ENCODE measurements around the gene CDKL4. TPM values are rescaled to one million over a fixed set of nuclear protein-coding genes. Genes with fewer than 3 reads are reported as not detected.

The CDKL4 gene
- total and polyA plus RNA-seq, 2 of the 13 experiments (the other 11 are each of a cell fraction or from before 2014, with no cell fraction given), result 0.29 to 0.50 TPM

GRCh38 chr2:39227628-39228412 is 15.9 kb downstream of the CDKL4 start (continued):
- TF ChIP-seq ZNF337 (CRISPR knock-in tag; IDR thresholded peaks at IDR 0.05; ENCODE audit: borderline replicate concordance, low read depth), result no peak
- peak; percentile 16; the same call in 1 of the 2 replicates for TF ChIP-seq DNMT3B (CRISPR knock-in tag; conservative IDR thresholded peaks at IDR 0.05)
- TF ChIP-seq CENPX (CRISPR knock-in tag; IDR thresholded peaks at IDR 0.05), result no peak
- no peak for TF ChIP-seq ZEB1 (IDR thresholded peaks at IDR 0.05; ENCODE audit: insufficient replicate concordance, low read depth)
- no peak for TF ChIP-seq ZNF207 (IDR thresholded peaks at IDR 0.05; ENCODE audit: borderline replicate concordance)
- no peak for TF ChIP-seq ZNF549 (CRISPR knock-in tag; IDR thresholded peaks at IDR 0.05)
- TF ChIP-seq ZNF503 (CRISPR knock-in tag; IDR thresholded peaks at IDR 0.05), result no peak
- TF ChIP-seq SP140L (CRISPR knock-in tag; IDR thresholded peaks at IDR 0.05; ENCODE audit: borderline replicate concordance), result peak; percentile 45; the same call in 1 of the 2 replicates
- peak; percentile 56; the same call in 1 of the 2 replicates for TF ChIP-seq DRAP1 (CRISPR knock-in tag; IDR thresholded peaks at IDR 0.05)
- TF ChIP-seq ZNF776 (CRISPR knock-in tag; IDR thresholded peaks at IDR 0.05), result no peak
- no peak for TF ChIP-seq MYC (CRISPR knock-in tag; IDR thresholded peaks at IDR 0.05; ENCODE audit: borderline replicate concordance)
- TF ChIP-seq ZNF572 (CRISPR knock-in tag; IDR thresholded peaks at IDR 0.05), result no peak
- TF ChIP-seq ZIK1 (CRISPR knock-in tag; IDR thresholded peaks at IDR 0.05; ENCODE audit: borderline replicate concordance, low read depth), result no peak
- TF ChIP-seq ZNF569 (CRISPR knock-in tag; IDR thresholded peaks at IDR 0.05; ENCODE audit: borderline replicate concordance), result no peak; the same call in 1 of the 2 replicates
- peak; percentile 65; the same call in 1 of the 2 replicates for TF ChIP-seq ZSCAN9 (CRISPR knock-in tag; IDR thresholded peaks at IDR 0.05; ENCODE audit: borderline replicate concordance)
- no peak for TF ChIP-seq PLRG1 (conservative IDR thresholded peaks at IDR 0.05)
- TF ChIP-seq CCAR2 (optimal IDR thresholded peaks at IDR 0.05; ENCODE audit: low read depth, low read length), result no peak
- no peak for TF ChIP-seq ATF5 (CRISPR knock-in tag; IDR thresholded peaks at IDR 0.05; ENCODE audit: low read depth)
- TF ChIP-seq, protein P1, sequence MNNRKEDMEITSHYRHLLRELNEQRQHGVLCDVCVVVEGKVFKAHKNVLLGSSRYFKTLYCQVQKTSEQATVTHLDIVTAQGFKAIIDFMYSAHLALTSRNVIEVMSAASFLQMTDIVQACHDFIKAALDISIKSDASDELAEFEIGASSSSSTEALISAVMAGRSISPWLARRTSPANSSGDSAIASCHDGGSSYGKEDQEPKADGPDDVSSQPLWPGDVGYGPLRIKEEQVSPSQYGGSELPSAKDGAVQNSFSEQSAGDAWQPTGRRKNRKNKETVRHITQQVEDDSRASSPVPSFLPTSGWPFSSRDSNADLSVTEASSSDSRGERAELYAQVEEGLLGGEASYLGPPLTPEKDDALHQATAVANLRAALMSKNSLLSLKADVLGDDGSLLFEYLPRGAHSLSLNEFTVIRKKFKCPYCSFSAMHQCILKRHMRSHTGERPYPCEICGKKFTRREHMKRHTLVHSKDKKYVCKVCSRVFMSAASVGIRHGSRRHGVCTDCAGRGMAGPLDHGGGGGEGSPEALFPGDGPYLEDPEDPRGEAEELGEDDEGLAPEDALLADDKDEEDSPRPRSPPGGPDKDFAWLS (CRISPR knock-in tag; IDR thresholded peaks at IDR 0.05; ENCODE audit: borderline replicate concordance), result no peak
- TF ChIP-seq MLLT10 (CRISPR knock-in tag; IDR thresholded peaks at IDR 0.05), result no peak
- TF ChIP-seq RAD51 (IDR thresholded peaks at IDR 0.05; ENCODE audit: borderline replicate concordance), result no peak
- TF ChIP-seq ZNF777 (CRISPR knock-in tag; IDR thresholded peaks at IDR 0.05), result no peak
- no peak for TF ChIP-seq GMEB2 (CRISPR knock-in tag; IDR thresholded peaks at IDR 0.05; ENCODE audit: low read depth)

Data from HepG2 (cell line).